Measurements from ENCODE around the gene SKI. TPM values are rescaled to one million over a fixed set of nuclear protein-coding genes. Genes with fewer than 3 reads are reported as not detected.

Gene SKI
- total and polyA plus RNA-seq, 2 of the 8 experiments (the other 6 are each of a cell fraction or from before 2014, with no cell fraction given), result 8.3 to 87.6 TPM

DNA sequence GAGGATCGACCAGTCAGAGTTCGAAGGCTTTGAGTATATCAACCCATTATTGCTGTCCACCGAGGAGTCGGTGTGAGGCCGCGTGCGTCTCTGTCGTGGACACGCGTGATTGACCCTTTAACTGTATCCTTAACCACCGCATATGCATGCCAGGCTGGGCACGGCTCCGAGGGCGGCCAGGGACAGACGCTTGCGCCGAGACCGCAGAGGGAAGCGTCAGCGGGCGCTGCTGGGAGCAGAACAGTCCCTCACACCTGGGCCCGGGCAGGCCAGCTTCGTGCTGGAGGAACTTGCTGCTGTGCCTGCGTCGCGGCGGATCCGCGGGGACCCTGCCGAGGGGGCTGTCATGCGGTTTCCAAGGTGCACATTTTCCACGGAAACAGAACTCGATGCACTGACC lies 43.2 kb upstream of the SKI start:
- Histone ChIP-seq H3K79me1 (ENCODE audit: low read depth, low read length) (no peaks in the 10 kb centered on the region), H4K91ac (replicated peaks; ENCODE audit: insufficient read length, low read length) (no peak overlapping the region), H3K27ac (ENCODE audit: low read depth, low read length) (no peak overlapping the region), H3K14ac (ENCODE audit: insufficient read length) (no peak overlapping the region), H2BK20ac (ENCODE audit: low read length) (no peak overlapping the region), H3K4ac (replicated peaks; ENCODE audit: insufficient read length, low read depth, low read length) (no peak overlapping the region), H2AFZ (ENCODE audit: low read length) (no peak overlapping the region), H2BK15ac (ENCODE audit: low read length) (no peak overlapping the region), H3K23ac (ENCODE audit: insufficient read length) (no peak overlapping the region), H2BK5ac (ENCODE audit: low read depth, low read length) (no peak overlapping the region), H3K79me2 (ENCODE audit: control insufficient read depth in 1 of 2, insufficient read depth in 2 of 2, low read length in 2 of 2) (no peaks in the 10 kb centered on the region), H2AK5ac (ENCODE audit: low read depth, low read length) (no peak overlapping the region), H3K4me3 (ENCODE audit: extremely low read depth in 1 of 4, insufficient read depth in 2 of 4, low read depth in 3 of 4, low read length in 4 of 4) (no peak overlapping the region), H3K9ac (replicated peaks in 1 of 4; ENCODE audit: extremely low read depth in 1 of 4, low read depth in 3 of 4, low read length in 3 of 4) (no peak overlapping the region), H2BK120ac (replicated peaks; ENCODE audit: low read depth, low read length) (no peak overlapping the region), H3K23me2 (ENCODE audit: low read depth, low read length) (peaks cover 5% of the 10 kb centered on the region; the same call in 1 of the 2 replicates), H3K4me2 (ENCODE audit: insufficient read depth in 1 of 2, low read depth in 2 of 2, low read length in 2 of 2) (no peak overlapping the region), H3K9me3 (ENCODE audit: insufficient read depth in 2 of 2, low read depth in 1 of 2, low read length in 1 of 2) (no peaks in the 10 kb centered on the region), H3K56ac (replicated peaks; ENCODE audit: insufficient read length, low read depth, low read length) (no peak overlapping the region), H3K36me3 (ENCODE audit: control insufficient read depth in 2 of 4, insufficient read depth in 4 of 4, low read length in 3 of 4) (peaks cover 0 to 11% (median 9%) of the 10 kb centered on the region in 4 experiments; a peak in 5 of 8 replicates), H4K5ac (ENCODE audit: insufficient read length, low read depth, low read length) (no peak overlapping the region), H4K8ac (ENCODE audit: extremely low read depth, insufficient read depth, low read length) (no peak overlapping the region), H4K20me1 (replicated peaks in 1 of 2; ENCODE audit: control insufficient read depth in 1 of 2, insufficient read depth in 2 of 2, low read length in 2 of 2) (peaks cover 0 to 10% of the 10 kb centered on the region in 2 experiments), H3K27me3 (replicated peaks in 1 of 4; ENCODE audit: control insufficient read depth in 3 of 4, extremely low read depth in 1 of 4, insufficient read depth in 3 of 4, low read length in 3 of 4) (no peaks in the 10 kb centered on the region), H3K18ac (ENCODE audit: extremely low read depth, low read length) (no peak overlapping the region), H2BK12ac (ENCODE audit: low read depth, low read length) (no peak overlapping the region), H3K4me1 (replicated peaks in 1 of 4; ENCODE audit: control insufficient read depth in 3 of 4, insufficient read depth in 4 of 4, low read length in 3 of 4) (peaks cover 0 to 4% (median 3%) of the 10 kb centered on the region in 4 experiments; a peak in 5 of 7 replicates)
- CTCF ChIA-PET (ENCODE audit: partially characterized antibody), result interaction anchor here (0.6 to 2.2 kb wide), 4 partner anchors 11 to 699 kb away, joined by 3 to 11 read pairs (median 4); no protein-coding TSS in a partner anchor
- 98% methylated on average over 33 of the region's 33 CpGs; no CpG with 5 or more reads in 1 of the 2 experiments for WGBS, 2 experiments (ENCODE audit: extremely low coverage in 1 of 2, insufficient coverage in 1 of 2, insufficient read length in 1 of 2, insufficient replicate concordance in 2 of 2, low coverage in 1 of 2, low lambda C conversion rate in 2 of 2, missing lambda C conversion rate in 1 of 2)
- no peak for FAIRE-seq
- POLR2A ChIA-PET (ENCODE audit: partially characterized antibody), result no interaction called here
- TF ChIP-seq ZNF274 (IDR thresholded peaks at IDR 0.05; ENCODE audit: borderline replicate concordance, extremely low read depth, low read length) (no peak), RFX5 (IDR thresholded peaks at IDR 0.05; ENCODE audit: borderline replicate concordance, low read depth, low read length) (no peak), YY1 (IDR thresholded peaks at IDR 0.05; ENCODE audit: low read depth, low read length) (no peak), GTF2F1 (IDR thresholded peaks at IDR 0.05; ENCODE audit: borderline replicate concordance, low read depth, low read length) (no peak), SUZ12 (IDR thresholded peaks at IDR 0.05; ENCODE audit: low read length) (no peak), EZH2 (IDR thresholded peaks at IDR 0.05; ENCODE audit: low read depth, low read length, severe bottlenecking) (no peak), TAF7 (optimal IDR thresholded peaks at IDR 0.05; ENCODE audit: borderline replicate concordance, low read depth, low read length) (no peak), SP1 (IDR thresholded peaks at IDR 0.05; ENCODE audit: low read depth, low read length) (no peak), MAFK (IDR thresholded peaks at IDR 0.05; ENCODE audit: low read depth, low read length) (no peak), NRF1 (IDR thresholded peaks at IDR 0.05; ENCODE audit: low read depth, low read length) (no peak), CHD1 (IDR thresholded peaks at IDR 0.05; ENCODE audit: low read depth, low read length) (no peak)
- no peak for DNase-seq (ENCODE audit: low read depth in 1 of 2, low spot score in 2 of 2)

Measured in H1 (cell line).